DOHH2 (cell line): ENCODE results near the gene DPP6.

ENCODE experiments used
- CTCF ChIP-seq: fragments of 200-600 bp; sonication (generic); IDR thresholded peaks from one replicate; pipeline ENCODE4 v1.5.1; 2014; ENCODE audit warnings: antibody characterized with exemption, mild to moderate bottlenecking, low read depth, low read length; ENCODE audit not compliant: poor library complexity, severe bottlenecking
- EZH2phosphoT487 ChIP-seq: fragments of 200-600 bp; sonication (generic); IDR thresholded peaks from 2 replicates; pipeline ENCODE4 v1.6.1; 2017; ENCODE audit warnings: borderline replicate concordance, mild to moderate bottlenecking, antibody characterized with exemption, low read length, moderate library complexity, mixed read lengths

DNA sequence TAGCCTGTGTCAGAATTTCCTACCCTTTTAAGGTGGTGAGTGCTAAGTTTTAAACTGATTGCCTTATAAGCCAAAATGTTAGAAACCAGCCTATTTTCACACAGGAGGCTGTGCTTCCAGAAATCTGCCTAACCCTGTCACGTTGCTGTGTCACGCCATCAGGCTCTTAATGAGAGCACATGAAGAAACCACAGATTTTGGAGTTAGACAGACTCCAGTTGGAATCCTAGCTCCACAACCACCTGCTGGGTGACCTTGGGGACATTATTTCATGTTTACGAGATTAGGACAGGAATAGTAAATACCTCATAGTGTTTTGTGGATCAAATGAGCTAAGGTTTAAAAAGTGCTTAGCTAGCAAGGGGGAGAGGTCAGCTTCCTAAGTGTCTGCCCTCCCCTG is 321.8 kb downstream of the DPP6 start:
- TF ChIP-seq CTCF (no peak), EZH2phosphoT487 (no peak)
